Ramos (cell line): ENCODE results near the gene CXCL17.
"Not testable (repeated sequence)": the region's sequence is repeated elsewhere in the genome, so short reads cannot be mapped to it uniquely, and the experiment has no call there.

Experiments
- in situ Hi-C: fragments of 300-500 bp; cut with MboI; formaldehyde crosslinking; loops from one replicate; pipeline ENCODE4 v1.14.3; 2022; ENCODE audit warnings: low sequenced_read_pairs; ENCODE audit not compliant: unreplicated experiment

The CXCL17 gene

GRCh38 chr19:42442833-42443232, at the start of gene CXCL17:
Gene CXCL17 (minus strand): TSS chr19:42442946. CDS start chr19:42442832, 114 bp downstream.
- in situ Hi-C loops, result no loop called here

DNA sequence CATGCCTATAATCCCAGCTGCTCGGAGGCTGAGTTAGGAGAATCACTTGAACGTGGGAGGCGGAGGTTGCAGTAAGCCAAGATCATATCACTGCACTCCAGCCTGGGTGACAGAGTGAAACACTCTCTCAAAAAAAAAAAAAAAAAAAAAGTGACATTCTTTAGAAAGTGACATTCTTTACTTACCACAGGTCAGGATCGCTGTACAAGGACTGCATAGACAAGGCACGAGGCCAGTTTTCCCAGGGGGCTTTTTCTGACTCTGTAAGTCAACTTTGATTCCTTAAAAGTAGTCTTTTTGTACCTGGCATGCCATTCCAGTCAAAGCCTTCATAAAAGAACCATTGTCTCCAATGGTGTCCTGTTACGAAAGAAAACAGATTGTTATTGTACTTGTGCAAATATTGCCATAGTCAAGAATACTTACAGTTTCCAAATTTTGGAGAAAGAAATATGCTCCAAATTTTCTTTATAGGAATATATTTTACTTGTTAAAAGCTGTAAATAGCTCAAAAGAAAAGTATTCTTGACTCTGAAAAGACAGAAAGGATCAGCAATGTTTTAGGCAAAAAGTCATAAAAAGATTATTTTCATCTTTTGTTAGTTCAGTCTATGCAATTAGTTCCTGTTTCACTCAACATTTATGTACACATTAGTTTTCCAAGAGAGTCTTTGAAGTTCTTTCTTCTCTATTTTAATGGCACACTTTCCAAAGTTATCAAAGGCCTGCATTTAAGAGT, 46.2 kb upstream of the CXCL17 start:
- in situ Hi-C loops, result no loop called here

DNA sequence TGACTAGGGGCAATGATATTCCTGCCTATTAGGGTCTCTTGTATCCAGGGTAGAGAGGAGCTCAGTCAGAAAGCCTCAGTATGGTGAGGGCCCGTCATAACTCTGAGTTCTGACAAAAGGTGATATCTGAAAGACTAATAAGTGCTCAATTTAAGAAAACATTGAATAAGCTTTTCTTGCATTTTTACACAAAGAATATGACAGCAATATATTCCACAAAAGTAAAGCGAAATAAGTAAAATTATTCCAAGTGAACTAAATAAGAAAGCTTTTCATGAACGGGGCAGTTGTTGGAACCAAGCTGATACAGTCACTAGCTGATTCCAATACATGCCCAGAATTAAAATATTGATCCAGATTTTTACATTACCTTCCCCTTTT, 45.0 kb upstream of the CXCL17 start:
- in situ Hi-C loops, result no loop called here

- in situ Hi-C loops, result no loop called here
Observed at GRCh38 chr19:42487032-42487797, 44.5 kb upstream of the CXCL17 start.

DNA sequence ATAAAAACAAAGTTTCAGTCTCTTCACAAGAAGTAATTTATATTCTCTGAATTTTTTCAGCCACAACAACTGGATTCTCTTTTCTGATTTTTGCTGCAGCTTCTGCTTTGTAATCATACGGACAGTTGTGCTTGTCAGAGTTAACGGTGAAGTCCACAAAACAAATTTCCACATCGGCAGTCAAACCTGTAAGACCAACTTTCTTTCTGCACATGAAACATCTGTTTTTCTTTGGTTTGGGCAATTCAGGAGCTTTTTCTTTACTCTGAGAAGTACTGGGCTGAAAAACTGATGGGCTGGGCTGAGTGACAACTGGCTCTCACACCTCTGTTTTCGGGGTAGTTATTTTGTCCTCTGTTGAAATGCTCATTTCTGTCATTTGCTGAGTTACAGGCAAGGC, 42.3 kb upstream of the CXCL17 start:
- in situ Hi-C loops, result not testable (repeated sequence)

DNA sequence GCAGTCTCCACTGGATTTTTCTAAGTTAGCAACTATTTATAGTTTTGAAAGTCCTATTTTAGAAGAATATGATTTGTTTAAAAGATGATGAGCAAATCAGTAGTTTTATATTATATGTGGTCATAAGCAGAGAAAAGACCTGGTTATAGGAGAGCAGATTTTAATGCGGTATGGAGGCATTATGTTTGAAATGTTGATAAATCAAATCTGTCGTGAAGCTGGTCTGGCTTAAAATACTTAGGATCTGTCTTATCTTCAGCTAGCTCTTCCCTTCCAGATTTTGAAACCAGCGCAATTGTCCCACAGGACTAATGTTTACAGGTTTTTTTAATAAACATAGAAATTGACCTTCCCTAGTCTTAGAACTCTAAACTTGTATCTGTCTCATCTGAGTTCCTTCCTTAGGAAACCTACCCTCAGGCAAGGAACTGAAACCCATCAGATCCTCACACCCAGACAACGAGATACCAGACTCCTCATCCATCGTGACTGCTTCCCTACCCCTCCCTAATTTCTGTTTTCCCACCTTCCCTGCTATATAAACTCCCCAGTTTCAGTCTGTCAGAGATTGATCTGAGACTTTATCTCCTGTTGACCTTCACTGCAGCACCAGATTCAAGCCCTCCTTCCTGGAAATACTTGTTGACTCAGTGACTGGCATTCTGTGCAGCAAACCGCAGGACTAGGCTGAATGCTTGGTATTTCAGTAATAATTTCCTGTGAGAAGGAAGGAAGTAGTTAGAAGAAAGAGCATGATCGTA, 37.8 kb upstream of the CXCL17 start:
- in situ Hi-C loops, result no loop called here

GRCh38 chr19:42479736-42480135, 37.0 kb upstream of the CXCL17 start:
- in situ Hi-C loops, result no loop called here

- in situ Hi-C loops, result no loop called here
Observed at GRCh38 chr19:42478765-42479311, 36.1 kb upstream of the CXCL17 start.

GRCh38 chr19:42477933-42478332, 35.2 kb upstream of the CXCL17 start:
- in situ Hi-C loops, result no loop called here

DNA sequence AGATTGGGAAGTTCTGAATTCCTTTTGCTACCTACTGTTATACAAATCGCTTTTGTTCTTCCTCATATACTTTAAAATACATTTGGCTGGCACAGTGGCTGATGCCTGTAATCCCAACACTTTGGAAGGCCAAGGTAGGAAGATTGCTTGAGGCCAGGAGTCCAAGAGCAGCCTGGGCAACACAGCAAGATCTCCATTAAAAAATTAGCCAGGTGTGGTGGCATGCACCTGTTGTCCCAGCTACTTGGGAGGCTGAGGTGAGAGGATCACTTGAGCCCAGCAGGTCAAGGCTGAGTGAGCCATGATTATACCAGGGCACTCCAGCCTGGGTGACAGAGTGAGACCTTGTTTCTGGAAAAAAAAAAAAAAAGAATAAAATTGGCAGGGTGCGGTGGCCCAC, 34.4 kb upstream of the CXCL17 start:
- in situ Hi-C loops, result no loop called here

DNA sequence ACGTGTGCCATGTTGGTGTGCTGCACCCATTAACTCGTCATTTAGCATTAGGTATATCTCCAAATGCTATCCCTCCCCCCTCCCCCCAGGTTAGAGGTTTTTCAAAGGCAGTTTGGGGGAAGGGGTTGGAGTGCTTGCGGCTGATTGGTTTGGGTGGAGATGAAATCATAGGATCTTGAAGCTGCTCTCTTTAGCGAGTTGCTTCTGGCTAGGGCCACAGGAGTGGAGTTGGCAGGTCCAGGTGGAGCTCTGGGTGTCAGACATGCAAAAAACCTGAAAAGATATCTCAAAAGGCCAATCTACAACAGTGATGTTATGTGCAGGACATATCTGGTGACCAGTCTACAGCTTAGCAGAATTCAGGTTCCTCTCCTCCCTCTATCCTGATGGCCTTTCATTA, 32.6 kb upstream of the CXCL17 start:
- in situ Hi-C loops, result no loop called here

- in situ Hi-C loops, result no loop called here
Observed at GRCh38 chr19:42474743-42475142, 32.0 kb upstream of the CXCL17 start.

DNA sequence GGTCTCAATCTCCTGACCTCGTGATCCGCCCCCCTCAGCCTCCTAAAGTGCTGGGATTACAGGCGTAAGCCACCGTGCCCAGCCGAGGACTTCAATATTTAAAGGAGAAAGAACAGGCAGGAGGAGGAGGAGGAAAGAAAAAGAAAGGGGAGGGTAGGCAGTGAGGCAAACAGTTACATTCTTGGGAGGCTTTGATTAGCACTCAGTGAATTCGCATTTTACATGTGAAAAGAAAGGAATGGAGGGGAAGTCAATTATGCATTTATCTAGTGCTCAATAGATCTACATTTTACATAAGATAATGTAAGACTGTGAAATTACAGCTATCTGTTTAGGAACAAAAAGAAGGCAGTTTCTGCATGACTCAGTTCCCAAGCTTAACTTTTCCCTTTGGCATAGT, 30.9 kb upstream of the CXCL17 start:
- in situ Hi-C loops, result no loop called here

- in situ Hi-C loops, result no loop called here
Observed at GRCh38 chr19:42472402-42473147, 29.8 kb upstream of the CXCL17 start.

DNA sequence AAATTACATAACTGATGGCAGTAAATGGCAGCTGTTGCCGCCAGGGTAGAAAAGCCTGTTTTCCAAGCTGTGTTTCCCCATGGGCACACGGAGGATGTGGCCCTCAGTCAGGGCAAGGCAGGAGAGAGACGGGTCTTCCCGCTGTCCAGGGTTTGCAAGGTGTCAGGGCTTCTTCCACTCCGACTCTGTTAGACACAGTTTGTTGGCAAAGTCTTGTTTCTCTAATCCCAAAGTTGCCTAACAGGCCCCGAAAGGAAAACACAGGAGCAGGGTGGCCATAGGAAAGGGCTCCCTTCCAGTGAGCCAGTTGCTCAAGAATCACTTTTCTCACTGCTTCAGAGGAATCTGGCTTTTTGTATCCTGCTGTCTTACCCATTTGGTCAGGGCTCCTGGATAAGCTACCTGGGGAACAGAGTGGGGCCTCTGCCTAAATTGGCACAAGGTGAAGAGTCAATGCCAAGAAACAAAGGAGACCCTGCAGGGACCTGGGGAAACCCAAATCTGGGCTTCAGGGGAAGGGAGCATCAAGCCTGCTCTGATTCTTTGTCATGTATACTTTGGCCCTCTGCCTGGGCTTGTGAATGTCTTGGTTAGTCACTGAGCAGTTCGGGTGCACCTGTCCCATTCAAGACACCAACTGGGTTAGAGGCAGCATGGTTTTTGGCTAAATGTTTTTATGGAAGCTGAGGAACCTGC, 29.0 kb upstream of the CXCL17 start:
- in situ Hi-C loops, result no loop called here

DNA sequence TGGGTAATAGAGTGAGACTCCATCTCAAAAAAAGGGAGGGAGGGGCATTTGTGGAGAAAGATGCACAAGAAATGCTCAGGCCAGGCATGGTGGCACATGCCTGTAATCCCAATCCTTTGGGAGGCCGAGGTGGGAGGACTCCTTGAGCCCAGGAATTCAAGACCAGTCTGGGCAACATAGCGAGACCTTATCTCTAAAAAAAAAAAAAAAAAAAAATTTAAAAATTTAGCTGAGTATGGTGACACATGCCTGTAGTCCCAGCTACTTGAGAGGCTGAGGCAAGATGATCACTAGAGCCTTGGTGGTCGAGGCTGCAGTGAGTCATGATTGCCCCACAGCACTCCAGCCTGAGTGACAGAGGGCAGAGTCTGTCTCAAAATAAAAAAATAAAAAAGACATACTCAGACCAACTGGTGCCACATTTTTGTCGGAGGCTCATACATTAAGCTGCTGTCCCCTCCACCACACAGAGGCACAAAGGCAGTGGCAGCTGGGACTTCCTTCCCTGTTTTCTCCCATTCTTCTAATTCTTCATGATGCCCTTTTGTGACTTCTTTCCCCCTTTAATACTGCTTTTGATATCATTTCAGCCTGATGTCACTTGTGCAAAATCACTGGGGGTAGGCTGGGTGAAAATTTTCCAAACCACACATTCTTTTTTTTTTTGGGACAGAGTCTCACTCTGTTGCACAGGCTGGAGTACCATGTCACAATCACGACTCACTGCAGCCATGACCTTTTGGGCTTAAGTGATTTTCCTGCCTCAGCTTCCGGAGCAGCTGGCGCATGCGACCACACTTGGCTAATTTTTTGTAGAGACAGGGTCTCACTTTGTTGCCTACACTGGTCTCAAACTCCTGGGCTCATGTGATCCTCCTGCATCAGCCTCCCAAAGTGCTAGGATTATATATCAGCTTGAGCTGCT, 26.8 kb upstream of the CXCL17 start:
- in situ Hi-C loops, result no loop called here

GRCh38 chr19:42468273-42468796, 25.6 kb upstream of the CXCL17 start:
- in situ Hi-C loops, result no loop called here

GRCh38 chr19:42467183-42467760, 24.5 kb upstream of the CXCL17 start:
- in situ Hi-C loops, result no loop called here
